HCT116 (cell line): Measurements from ENCODE around the gene PTTG2.

Experiments used
- EZH2phosphoT487 ChIP-seq: fragments of 200-600 bp; IDR thresholded peaks from 2 replicates; pipeline ENCODE4 v1.6.1; 2018; ENCODE audit warnings: antibody characterized with exemption, borderline replicate concordance
- POLR2A ChIP-seq: IDR thresholded peaks from 2 replicates; pipeline ENCODE4 v1.7.0; 2011; ENCODE audit warnings: borderline replicate concordance; ENCODE audit not compliant: insufficient read depth, insufficient read length; ENCODE audit errors: extremely low read depth
- YY1 ChIP-seq: IDR thresholded peaks from 2 replicates; pipeline ENCODE4 v1.6.1; 2011; ENCODE audit warnings: low read length, low read depth, moderate library complexity, mild to moderate bottlenecking; ENCODE audit not compliant: insufficient replicate concordance; ENCODE audit errors: extremely low read depth
- TF ChIP-seq, protein P1 (sequence below), 3 experiments: fragments of 200-600 bp in 1 of 3; sonication (generic) in 1 of 3; IDR thresholded peaks in 2 of 3; conservative IDR thresholded peaks in 1 of 3; 2 replicates each; pipeline ENCODE4 v1.5.1; 2012 to 2017; ENCODE audit warnings: low read depth in 2 of 3, low read length in 2 of 3, antibody characterized with exemption in 1 of 3, borderline replicate concordance in 1 of 3, control low read depth in 1 of 3, mild to moderate bottlenecking in 1 of 3, mixed read lengths in 1 of 3, mixed run types in 1 of 3, moderate library complexity in 1 of 3; ENCODE audit not compliant: insufficient read depth in 1 of 3

DNA sequence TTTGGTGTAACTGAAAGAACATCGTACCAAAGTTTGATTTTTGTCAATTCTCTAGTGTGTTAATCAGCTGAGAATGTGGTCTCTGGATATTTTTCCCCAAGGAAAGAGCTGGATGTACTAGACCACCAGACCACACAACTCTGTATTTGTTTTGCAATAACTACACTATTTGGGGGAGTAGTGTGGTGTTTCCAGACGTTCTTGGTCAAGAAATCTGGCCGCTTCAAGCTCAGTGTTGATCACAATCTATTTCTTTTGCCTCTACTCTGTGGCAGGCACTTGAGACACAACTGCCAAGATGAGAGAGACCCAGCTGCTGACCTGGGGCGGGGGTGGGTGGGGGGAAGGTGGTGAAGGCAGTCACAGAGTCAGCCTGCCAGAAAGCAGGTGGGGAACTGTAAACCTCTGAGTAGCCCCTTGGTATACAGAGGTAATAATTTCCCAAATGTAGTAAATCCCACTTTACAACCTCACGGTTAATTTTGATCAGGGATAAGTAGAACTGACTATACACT lies 30.6 kb downstream of the PTTG2 start:
- TF ChIP-seq, protein P1, sequence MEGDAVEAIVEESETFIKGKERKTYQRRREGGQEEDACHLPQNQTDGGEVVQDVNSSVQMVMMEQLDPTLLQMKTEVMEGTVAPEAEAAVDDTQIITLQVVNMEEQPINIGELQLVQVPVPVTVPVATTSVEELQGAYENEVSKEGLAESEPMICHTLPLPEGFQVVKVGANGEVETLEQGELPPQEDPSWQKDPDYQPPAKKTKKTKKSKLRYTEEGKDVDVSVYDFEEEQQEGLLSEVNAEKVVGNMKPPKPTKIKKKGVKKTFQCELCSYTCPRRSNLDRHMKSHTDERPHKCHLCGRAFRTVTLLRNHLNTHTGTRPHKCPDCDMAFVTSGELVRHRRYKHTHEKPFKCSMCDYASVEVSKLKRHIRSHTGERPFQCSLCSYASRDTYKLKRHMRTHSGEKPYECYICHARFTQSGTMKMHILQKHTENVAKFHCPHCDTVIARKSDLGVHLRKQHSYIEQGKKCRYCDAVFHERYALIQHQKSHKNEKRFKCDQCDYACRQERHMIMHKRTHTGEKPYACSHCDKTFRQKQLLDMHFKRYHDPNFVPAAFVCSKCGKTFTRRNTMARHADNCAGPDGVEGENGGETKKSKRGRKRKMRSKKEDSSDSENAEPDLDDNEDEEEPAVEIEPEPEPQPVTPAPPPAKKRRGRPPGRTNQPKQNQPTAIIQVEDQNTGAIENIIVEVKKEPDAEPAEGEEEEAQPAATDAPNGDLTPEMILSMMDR (IDR thresholded peaks at IDR 0.05 in 2 of 3, conservative IDR thresholded peaks at IDR 0.05 in 1 of 3; ENCODE audit: borderline replicate concordance in 1 of 3, insufficient read depth in 1 of 3, low read depth in 2 of 3, low read length in 2 of 3), result no peak
- TF ChIP-seq EZH2phosphoT487, result no peak
- no peak for TF ChIP-seq POLR2A
- TF ChIP-seq YY1, result no peak
